Measurements from ENCODE around the gene UBE2G2.
A peak's percentile ranks its signal among the peaks of the same experiment; 100 is the strongest.

The UBE2G2 gene

DNA sequence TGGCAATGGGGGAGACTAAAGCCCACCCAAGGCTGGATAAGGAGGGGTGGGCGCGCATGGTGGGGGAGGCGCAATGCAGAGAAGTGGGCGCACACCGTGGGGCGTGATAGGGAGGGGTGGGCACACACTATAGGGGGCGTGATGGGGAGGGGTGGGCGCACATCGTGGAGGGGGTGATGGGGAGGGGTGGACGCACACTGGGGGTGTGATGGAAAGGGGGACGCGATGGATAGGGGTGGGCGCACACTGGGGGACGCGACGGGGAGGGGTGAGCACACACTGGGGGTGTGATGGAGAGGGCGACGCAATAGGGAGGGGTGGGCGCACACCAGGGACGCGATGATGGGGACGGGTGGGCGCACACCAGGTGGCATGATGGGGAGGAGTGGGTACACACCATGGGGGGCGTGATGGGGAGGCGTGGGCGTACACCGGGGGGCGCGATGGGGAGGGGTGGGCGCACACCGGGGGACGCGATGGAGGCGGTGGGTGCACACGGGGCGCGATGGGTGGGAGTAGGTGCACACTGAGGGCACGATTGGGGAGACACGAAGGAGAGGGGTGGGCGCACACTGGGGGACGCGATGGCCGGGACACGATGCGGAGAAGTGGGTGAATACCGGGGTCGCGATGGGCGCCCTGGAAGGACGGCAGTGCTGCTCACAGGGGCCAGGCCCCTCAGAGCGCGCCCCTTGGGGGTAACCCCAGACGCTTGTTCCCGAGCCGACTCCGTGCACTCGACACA lies 15.3 kb upstream of the UBE2G2 start:
- no peak for DNase-seq (ENCODE audit: low read depth in 4 of 4, low spot score in 1 of 4)

DNA sequence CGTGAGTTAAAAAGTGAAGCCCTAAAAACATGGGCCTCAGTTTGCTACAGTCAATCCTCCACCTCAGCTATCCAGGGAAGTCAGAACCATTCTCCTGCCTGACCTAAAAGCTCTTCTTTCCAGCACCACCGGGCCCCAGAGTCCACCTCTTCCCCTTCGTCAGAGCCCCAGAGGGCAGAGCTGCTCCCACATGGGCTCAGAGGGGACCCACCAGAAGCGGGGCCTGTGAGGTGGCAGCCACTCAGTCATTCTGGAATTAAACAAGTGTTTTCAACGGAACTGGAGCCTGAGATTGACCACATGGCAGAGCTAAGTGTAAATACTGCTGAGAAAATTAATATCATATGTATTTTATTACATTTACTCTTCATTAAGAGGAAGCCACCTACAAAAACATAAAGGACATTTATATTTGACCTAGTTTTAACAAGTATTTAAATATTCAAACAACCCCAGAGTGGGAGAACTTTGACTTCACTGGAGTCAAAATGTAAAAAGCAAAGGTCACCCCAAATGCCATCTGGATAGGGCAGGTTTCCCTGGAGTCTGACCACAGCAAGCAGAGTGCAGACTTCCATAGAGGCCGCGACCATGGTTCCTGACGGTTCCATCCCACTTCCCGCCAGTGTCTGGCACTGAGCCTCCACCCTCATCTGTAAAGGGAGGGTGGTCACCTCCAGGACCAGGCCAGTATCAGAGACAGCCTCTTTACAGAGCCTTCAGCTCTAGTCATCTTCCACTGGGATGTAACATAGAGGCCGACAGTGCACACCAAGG lies 14.4 kb upstream of the UBE2G2 start:
- no peak for DNase-seq (ENCODE audit: low read depth in 4 of 4, low spot score in 1 of 4)

DNA sequence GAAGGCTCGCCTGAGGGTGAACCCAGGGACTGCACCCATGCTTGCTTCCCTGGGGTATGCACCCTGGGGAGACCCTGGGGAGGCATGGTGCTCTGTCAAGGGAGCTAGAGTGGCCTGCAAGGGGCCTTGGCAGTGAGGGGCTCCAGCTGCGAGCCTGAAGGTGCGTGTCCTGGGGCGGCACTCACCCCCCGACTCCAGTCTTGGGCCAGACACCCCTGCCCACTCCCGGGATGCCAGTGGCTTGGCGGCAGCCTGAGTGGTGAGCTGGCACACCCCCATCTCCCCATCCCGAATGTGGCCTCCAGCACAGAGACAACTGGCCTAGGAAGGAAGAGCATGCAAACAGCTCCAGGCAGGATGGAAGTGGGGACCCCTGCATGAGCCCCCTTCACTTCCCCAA lies 13.6 kb upstream of the UBE2G2 start:
- DNase-seq (ENCODE audit: low read depth in 4 of 4, low spot score in 1 of 4) = no peak

DNA sequence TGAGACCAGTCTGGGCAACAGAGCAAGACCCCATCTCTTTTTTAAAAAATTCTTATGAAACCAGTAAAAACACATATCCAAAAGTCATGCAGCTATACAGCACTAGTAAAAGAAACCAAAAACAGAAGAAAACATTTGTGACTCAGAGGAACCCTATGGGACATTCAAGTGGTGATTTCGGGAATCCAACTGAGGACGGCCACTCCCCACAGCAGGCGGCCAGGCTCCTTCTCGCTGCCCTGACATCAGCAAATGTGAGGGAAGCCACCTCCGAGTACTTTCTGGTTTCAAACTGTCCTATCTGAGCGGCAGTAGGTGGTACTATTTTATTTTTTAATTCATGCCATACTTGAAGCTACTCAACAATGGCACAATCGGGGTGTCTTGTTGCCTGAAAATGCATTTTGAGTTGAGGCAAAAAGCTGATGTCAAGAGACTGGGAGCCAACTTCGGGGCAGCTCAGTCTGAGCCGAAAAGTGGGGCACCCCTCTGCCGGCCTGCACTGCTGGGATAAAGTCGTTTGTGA lies 12.9 kb upstream of the UBE2G2 start:
- no peak for DNase-seq (ENCODE audit: low read depth in 4 of 4, low spot score in 1 of 4)

DNA sequence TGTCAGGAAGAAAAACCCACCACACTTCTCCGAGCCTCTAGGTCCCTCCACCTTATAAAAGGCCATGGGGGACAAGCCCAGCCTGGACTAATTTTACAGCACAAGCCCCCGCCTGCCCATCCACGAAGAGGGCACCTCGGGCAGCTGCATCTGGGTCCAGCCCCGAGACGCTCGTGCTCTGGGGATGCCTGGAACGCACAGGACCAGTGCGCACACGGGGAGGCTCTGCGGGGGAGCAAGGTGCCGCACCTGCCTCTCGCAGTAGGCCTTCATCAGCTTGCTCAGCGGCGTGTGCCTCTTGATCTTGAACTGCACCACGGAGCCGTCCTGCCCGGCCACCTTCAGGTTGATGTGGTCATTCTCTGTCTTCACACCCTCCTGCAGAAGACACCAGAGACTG lies 12.1 kb upstream of the UBE2G2 start:
- DNase-seq (ENCODE audit: low read depth in 4 of 4, low spot score in 1 of 4) = no peak

DNA sequence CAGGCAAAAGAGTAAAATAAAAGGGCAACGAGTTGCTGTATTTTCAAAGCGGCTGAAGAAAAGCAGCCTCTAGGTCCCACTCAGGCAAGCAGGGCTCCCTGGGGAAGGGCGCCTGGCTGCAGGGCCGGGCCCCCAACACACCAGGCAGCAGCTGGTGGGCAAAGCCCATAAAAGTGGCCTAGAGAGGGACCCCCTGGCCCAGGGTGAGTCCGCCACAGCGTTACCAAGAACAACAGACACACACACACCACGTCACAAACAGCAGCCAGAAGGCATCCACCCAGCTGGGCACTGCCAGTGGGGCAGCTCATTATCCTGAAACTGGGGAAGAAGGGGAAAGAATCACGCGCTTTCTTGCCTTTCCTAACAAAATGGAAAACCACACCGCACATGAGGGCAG lies 11.5 kb upstream of the UBE2G2 start:
- DNase-seq (ENCODE audit: low read depth in 4 of 4, low spot score in 1 of 4) = no peak

DNA sequence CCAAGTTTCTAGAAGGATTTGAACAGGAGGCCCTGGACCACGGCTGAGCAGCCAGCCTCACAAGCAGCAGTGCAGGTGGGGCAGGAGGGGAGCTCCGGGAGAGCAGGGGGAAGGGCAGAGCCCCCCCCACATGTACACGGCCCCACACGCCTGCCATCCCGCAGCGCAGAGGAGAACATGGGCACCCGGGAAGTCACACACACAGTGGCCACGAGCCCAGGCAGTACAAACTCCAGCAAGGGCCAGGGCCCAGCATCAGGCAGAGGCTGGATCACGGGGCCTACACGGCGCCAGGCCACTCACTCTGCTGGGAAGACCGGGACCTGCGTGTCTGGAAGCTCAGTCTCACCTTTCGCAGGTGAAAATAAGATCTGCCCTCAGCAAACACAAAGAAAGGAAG lies 11.0 kb upstream of the UBE2G2 start:
- DNase-seq (ENCODE audit: low read depth in 4 of 4, low spot score in 1 of 4) = no peak

DNA sequence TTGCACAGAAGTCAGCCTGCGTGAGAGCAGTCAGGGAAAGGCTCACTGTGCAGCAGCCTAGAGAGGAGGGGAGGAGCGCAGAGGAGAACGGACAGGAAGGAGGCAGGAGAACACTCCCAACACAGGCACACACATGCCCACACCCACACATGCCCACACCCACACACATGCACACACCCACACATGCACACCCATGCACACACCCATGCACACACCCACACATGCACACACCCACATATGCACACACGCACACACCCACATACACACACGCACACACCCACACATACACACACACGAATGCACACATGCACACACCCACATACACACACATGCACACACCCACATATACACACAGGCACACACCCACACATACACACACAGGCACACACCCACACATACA lies 9.2 kb upstream of the UBE2G2 start:
- no peak for DNase-seq (ENCODE audit: low read depth in 4 of 4, low spot score in 1 of 4)

DNA sequence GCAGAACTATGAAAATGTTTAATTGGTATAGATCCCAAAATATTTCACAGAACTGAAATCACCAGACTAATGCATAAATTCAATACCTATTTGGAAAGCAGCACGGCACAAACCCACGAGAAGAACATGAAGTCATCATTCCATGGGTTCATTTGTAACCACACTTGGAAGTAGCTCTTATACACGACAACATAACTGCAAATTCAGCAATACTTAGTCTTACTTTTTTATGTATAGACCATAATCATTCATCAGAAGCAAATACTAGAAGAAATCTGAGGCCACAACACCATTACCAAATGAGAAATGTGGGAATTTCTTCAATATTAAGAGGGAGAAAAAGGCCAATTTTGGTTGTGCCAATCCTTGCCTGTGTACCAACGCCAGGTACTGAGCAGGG lies 4.2 kb upstream of the UBE2G2 start:
- no peak for DNase-seq (ENCODE audit: low read depth in 4 of 4, low spot score in 1 of 4)

DNA sequence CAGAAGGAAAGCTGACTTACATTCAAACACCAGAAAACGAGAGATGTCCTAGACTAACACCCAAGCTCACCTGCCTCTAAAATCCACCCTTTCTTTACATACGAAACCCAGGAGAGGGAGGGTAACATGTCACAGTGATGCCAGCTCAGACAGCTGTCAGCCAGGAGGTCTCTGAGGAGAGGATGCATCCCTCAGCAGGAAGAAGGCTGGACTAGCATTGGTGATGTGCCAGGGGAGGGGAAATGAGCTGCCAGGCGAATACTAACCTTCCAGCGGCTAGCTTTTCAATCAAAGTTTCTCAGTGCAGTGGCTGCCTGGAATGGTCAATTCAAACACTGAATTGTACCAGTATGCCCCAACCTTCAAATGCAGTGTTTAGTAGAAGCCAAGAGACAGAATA lies 3.6 kb upstream of the UBE2G2 start:
- DNase-seq (ENCODE audit: low read depth in 4 of 4, low spot score in 1 of 4) = no peak

DNA sequence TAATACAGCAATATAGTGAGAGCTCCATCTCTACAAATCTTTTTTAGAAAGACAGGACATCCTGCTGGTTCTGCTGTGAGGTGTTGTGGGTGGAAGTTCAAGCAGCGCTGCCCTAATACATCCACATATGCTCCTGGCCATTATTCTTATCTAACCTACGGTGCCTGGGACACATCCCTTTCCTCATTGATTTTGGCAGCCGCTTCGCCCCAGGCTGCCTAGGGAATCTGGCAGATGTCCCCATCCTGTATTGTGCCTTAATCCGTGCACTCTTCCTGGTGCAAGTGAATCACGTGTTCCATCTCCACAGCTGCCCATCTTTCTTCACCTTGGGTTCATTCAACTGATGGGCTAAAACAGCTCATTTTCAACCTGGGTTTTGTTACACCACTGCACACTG lies 3.1 kb upstream of the UBE2G2 start:
- no peak for DNase-seq (ENCODE audit: low read depth in 4 of 4, low spot score in 1 of 4)

DNA sequence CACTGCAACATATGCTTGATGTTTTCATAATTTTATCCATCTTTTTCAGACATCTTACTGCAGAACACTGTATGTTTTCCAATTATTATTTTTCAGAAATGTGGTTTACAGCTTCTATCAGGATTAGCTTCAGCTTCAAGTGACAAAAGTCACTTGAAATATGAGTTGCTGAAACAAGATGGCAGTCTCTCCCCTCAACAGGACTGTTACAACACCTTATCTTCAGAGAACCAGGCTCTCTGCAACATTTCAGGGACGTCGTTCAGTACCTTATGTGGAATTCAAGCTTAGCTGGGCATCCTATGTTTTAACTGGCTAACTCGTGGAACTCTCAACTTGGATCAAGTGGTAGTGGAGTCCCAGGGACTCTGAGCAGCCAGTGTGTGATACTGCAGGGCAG lies 2.0 kb upstream of the UBE2G2 start:
- DNase-seq (ENCODE audit: low read depth in 4 of 4, low spot score in 1 of 4) = no peak

DNA sequence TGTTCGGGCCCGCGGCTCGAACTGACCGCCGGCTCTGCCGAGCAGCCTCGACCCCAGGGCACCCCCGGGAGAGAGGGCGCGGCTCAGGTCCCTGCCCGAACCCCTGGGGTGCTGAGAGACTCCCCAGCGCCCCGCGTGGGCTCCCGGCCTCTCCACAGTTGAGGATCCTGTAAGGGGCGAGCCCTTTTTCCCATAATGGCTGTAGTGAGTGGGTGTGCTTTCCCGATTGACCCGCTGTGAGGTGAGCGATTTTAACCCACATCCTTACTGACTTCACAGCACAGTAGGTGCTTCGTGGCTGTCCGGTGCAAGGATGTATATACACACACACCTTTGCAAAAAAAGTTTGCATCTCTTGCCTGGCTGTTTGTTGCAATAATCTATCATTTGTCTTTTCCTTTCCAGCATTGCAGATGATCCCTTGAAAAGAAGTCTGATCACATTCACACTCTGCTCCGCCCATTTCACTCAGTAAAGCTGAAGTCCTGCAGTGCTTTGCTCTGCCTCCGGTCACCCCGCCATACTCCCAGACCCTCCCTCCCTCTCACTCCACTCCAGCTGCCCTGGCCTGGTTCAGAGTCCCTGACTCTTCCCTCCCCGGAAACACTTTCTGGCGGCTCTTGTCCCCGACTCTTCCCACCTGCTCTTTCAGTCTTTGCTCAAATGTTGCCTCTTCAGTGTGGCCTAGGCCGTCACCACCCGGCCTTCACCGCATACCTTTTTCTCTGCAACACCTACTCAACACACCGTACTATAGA lies 955 bp upstream of the UBE2G2 start:
- DNase-seq (ENCODE audit: low read depth in 4 of 4, low spot score in 1 of 4) = no peak

DNA sequence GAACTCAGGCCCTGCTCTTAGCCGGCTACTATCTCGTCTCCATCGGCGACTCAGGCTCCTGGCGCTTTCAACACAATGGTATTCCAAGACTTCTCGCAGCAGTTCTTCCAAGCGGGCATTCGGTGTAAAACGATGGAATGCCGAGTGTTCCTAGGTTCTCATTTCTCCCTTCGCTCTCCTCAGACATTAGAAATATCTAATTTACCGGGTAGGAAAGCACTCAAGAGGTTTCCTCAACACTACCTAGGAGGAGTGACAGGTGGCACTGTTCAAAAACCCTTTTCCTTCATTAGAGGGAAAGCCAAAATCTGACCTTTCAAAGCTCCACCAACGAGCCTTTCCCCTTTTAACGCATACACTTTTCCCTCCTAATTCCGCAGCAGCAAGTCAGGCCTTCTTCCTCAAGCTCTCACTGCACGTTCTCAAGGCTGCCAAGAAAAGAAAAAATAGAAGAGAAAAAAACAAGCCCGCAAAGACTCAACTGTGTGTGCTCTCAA lies 601 bp downstream of the UBE2G2 start:
- peak in 1 of 4 experiments; percentile 9 for DNase-seq (ENCODE audit: low read depth in 4 of 4, low spot score in 1 of 4)

DNA sequence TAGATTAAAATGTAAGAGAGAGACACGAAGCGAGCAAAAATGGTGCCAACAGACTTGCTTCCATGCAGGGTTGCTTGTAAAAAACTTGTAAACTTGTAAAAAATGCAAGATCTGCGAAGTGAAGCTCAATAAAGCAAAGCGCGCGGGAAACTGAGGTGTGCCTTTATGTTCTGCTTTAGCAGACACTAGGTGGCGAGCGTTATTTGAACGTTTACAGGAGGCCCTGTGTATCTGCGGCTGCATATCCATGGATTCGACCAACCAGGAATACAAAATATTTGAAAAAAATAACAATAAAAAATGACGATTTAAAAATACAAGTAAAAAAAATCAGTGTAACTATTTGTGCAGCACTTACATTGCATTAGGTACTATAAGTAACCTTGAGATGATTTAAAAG lies 1.5 kb downstream of the UBE2G2 start:
- DNase-seq (ENCODE audit: low read depth in 4 of 4, low spot score in 1 of 4) = no peak

DNA sequence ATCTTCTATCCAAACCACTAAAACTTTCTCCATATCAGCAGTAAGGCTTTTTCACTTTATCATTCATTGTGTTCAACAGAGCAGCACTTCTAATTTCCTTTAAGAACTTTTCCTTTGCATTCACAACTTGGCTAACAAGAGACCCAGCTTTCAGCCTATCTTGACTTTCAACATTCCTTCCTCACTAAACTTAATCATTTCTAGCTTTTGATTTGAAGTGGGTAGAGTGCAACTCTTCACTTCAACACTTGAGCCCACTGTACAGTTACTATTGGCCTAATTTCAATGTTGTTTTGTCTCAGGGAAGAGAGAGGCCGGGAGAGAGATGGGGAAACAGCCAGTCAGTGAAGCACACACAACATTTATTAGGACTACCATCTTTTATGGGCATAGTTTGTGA lies 2.0 kb downstream of the UBE2G2 start:
- no peak for DNase-seq (ENCODE audit: low read depth in 4 of 4, low spot score in 1 of 4)

DNA sequence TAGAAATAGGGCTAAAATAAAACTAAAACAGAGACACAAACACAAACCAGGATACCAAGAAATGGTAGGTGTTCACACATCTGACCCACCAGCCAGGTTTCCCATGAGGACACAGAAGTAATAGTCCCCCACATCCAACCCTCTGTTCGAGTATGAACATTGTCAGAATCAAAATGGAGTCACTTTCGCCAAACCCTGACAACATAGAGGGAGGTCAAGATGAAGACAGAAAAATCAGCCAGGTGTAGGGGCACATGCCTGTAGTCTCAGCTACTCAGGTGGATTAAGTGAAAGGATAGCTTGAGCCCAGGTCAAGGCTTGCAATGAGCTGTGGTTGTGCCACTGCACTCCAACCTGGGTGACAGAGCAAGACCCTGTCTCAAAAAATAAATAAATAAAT lies 3.8 kb downstream of the UBE2G2 start:
- no peak for DNase-seq (ENCODE audit: low read depth in 4 of 4, low spot score in 1 of 4)

DNA sequence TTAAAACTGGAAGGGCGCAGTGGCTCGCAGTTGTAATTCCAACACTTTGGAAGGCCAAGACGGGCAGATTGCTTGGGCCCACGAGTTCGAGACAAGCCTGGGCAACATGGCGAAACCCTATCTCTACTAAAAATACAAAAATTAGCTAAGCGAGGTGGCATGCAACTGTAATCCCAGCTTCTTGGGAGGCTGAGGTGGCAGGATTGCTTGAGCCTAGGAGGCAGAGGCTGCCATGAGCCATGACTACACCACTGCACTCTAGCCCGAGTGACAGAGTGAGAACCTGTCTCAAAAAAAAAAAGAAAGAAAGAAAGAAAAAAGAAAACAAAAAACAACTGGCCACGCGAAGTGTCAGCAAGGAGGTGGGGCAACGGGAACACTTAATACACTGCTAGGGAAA lies 6.3 kb downstream of the UBE2G2 start:
- DNase-seq (ENCODE audit: low read depth in 4 of 4, low spot score in 1 of 4) = no peak

DNA sequence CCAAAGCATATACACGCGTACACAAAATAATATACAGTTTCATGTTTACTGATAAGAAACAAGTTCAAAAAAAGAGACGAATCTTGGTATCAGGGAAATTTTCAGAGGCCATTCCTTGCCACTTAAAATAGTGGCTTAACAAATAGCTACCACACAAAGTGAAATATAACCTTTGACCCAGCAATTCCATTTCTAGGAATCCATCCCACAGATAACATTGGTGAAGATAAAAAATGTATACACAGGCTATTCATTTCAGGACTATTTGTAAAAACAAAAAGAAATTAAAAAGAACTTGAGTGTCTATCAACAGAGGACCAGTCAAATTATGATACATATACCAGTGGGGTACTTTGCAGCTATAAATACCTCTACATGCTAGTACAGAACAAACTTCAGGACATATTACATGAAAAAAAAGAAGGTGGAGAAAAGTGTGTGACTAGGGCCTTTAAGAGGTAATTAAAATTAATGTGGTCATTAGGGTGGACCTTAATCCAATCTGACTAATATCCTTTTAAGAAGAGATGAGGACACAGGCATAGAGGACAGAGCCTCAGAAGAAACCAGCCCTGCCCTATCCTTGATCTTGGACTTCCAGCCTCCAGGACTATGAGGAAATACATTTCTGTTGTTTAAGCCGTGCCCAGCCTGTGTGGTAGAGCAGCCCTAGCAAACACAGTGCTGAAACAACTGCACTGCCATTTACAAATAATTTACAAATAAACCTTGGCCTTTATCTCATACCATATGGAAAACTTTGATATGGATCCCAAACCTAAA lies 7.8 kb downstream of the UBE2G2 start:
- DNase-seq (ENCODE audit: low read depth in 4 of 4, low spot score in 1 of 4) = no peak

DNA sequence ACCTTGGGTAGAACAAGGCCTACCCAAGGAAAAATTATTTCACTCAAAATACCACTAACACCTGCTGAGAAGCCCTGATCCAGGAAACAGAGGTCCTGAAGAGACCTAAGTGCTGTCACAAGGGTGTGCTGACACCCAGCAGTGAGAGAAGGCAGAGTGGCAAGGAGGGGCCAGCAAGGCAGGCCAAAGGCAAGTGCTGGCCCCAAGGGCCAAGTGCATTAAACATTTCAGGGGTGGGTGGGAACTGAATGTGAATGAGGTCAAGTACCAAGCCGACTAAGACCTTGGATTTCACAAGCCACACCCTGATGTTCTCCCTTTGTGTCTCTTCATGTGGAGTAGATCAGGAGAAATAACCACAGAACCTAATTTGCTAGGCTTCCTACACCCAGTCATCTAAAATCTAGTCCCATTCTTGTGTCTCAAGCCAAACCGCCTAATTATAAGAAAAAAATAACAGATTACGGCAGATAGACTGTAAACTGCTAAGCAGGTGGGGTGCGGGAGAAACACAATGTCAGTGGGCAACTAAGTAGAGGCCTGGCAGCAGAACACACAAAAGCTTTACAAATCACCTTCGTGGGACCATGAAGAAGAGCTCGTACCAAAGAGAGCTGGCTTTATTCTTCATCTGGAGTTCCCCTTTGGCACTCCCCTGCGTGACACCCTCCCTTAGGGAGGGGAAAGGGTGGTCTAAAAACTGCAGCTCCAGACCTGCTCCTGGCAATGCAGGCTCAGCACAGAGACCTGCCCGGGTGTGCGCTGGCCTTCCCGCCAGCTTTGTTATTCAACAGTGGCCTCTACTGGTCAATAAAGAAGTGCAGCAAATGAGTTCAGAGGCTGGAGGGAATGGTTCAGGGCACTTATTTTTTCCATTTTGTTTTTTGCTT lies 8.7 kb downstream of the UBE2G2 start:
- no peak for DNase-seq (ENCODE audit: low read depth in 4 of 4, low spot score in 1 of 4)

Measured in stimulated activated CD4-positive, alpha-beta T cell treated with anti-CD3 and anti-CD28 coated beads, Interleukin-1b, Interleukin-23, amount 100 ng/mL, for 24 hours (primary cell).